Ovary (tissue), 3 donors: ENCODE data around the gene C1QA.

Source experiments
- EP300 ChIP-seq: sonication (generic); formaldehyde crosslinking; IDR thresholded peaks from one replicate; pipeline ENCODE4 v1.6.1; 2017; ENCODE audit warnings: antibody characterized with exemption
- POLR2A ChIP-seq: fragments of 450-650 bp; IDR thresholded peaks from one replicate; pipeline ENCODE4 v1.6.1; 2017; ENCODE audit warnings: antibody characterized with exemption, mild to moderate bottlenecking, moderate library complexity
- TF ChIP-seq, protein P1 (sequence below), 3 donors: fragments of 450-650 bp in 2 of 3; fragments of 200-600 bp in 1 of 3; IDR thresholded peaks; one replicate each; pipeline versions ENCODE4 v1.5.1 to v1.8.0; 2016 to 2022; ENCODE audit warnings: antibody characterized with exemption in 3 of 3, mild to moderate bottlenecking in 1 of 3
- donor health status: DM: no; HTN: no; CAD: no.

DNA sequence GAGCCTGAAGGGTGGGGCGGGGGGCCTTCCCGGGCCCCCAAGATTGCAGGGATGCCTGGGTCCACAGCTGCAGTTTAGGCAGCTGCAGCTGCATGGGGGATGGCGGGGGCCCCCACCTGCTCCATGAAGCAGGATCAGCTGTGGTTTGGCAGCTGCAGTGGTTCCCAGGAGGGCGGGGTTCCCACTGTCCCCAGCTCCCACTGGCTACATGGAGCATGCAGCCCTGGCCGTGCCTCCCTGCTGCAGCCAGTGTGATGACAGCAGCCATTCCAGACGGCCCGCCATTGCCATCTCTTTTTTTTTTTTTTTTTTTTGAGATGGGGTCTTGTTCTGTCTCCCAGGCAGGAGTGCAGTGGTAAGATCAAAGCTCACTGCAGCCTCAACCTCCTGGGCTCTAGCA is 992 bp upstream of the C1QA start:
- TF ChIP-seq, protein P1, sequence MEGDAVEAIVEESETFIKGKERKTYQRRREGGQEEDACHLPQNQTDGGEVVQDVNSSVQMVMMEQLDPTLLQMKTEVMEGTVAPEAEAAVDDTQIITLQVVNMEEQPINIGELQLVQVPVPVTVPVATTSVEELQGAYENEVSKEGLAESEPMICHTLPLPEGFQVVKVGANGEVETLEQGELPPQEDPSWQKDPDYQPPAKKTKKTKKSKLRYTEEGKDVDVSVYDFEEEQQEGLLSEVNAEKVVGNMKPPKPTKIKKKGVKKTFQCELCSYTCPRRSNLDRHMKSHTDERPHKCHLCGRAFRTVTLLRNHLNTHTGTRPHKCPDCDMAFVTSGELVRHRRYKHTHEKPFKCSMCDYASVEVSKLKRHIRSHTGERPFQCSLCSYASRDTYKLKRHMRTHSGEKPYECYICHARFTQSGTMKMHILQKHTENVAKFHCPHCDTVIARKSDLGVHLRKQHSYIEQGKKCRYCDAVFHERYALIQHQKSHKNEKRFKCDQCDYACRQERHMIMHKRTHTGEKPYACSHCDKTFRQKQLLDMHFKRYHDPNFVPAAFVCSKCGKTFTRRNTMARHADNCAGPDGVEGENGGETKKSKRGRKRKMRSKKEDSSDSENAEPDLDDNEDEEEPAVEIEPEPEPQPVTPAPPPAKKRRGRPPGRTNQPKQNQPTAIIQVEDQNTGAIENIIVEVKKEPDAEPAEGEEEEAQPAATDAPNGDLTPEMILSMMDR (IDR thresholded peaks at IDR 0.05) = no peak
- no peak for TF ChIP-seq POLR2A
- no peak for TF ChIP-seq EP300
